Keratinocyte (primary cell): ENCODE measurements around the gene ARL11. TPM values are rescaled to one million over a fixed set of nuclear protein-coding genes. Genes with fewer than 3 reads are reported as not detected.
A peak's percentile ranks its signal among the peaks of the same experiment; 100 is the strongest.

Experiments used
- DNase-seq: peaks from one replicate; pipeline ENCODE4 v3.0.0-alpha.2; 2011; ENCODE audit warnings: low read depth, missing footprints, low spot score
- FAIRE-seq: peaks from 2 replicates; lab custom pipeline; 2011; peaks lifted over from hg19 to GRCh38; lab: Jason Lieb, UNC
- H2AFZ ChIP-seq: 2 replicates; pipeline ENCODE4 v1.6.0; 2012; ENCODE audit warnings: low read length, control low read depth, inconsistent platforms; ENCODE audit not compliant: control insufficient read depth
- H3K27ac ChIP-seq: 2 replicates; pipeline ENCODE4 v1.5.1; 2011; ENCODE audit warnings: low read length; ENCODE audit not compliant: control insufficient read depth, insufficient read depth
- H3K27me3 ChIP-seq: 3 replicates; pipeline ENCODE4 v1.6.0; 2011; ENCODE audit warnings: low read length; ENCODE audit not compliant: control insufficient read depth, insufficient read depth; ENCODE audit errors: extremely low read depth
- H3K36me3 ChIP-seq, 2 experiments: 2 replicates in 1 of 2; 3 replicates in 1 of 2; pipeline ENCODE4 v1.5.1; 2011; ENCODE audit warnings: low read length in 2 of 2, mild to moderate bottlenecking in 1 of 2; ENCODE audit not compliant: control insufficient read depth in 2 of 2, insufficient read depth in 2 of 2; ENCODE audit errors: extremely low read depth in 1 of 2
- H3K4me1 ChIP-seq: 3 replicates; pipeline ENCODE4 v1.5.1; 2011; ENCODE audit warnings: low read length; ENCODE audit not compliant: control insufficient read depth, insufficient read depth; ENCODE audit errors: extremely low read depth
- H3K4me2 ChIP-seq: 3 replicates; pipeline ENCODE4 v1.6.0; 2011; ENCODE audit warnings: low read depth, low read length; ENCODE audit not compliant: control insufficient read depth, insufficient read depth; ENCODE audit errors: extremely low read depth
- H3K4me3 ChIP-seq, 3 experiments: fragments of 200-600 bp in 1 of 3; sonication (generic) in 1 of 3; 2 replicates in 2 of 3; 3 replicates in 1 of 3; pipeline ENCODE4 v1.5.1; 2011 to 2016; ENCODE audit warnings: low read length in 3 of 3, mild to moderate bottlenecking in 3 of 3, control low read depth in 2 of 3, inconsistent platforms in 1 of 3, low read depth in 1 of 3, mixed read lengths in 1 of 3, mixed run types in 1 of 3, moderate library complexity in 1 of 3; ENCODE audit not compliant: control insufficient read depth in 2 of 3, insufficient read depth in 2 of 3; ENCODE audit errors: extremely low read depth in 1 of 3
- H3K79me2 ChIP-seq: 2 replicates; pipeline ENCODE4 v1.6.0; 2012; ENCODE audit warnings: low read length; ENCODE audit not compliant: control insufficient read depth, insufficient read depth
- H3K9ac ChIP-seq: 3 replicates; pipeline ENCODE4 v1.6.0; 2011; ENCODE audit warnings: low read length; ENCODE audit not compliant: control insufficient read depth, insufficient read depth; ENCODE audit errors: extremely low read depth
- H3K9me1 ChIP-seq: 3 replicates; pipeline ENCODE4 v1.6.0; 2011; ENCODE audit warnings: low read length; ENCODE audit not compliant: control insufficient read depth, insufficient read depth; ENCODE audit errors: extremely low read depth
- H3K9me3 ChIP-seq: 2 replicates; pipeline ENCODE4 v1.5.1; 2012; ENCODE audit warnings: low read depth, low read length; ENCODE audit not compliant: control insufficient read depth
- H4K20me1 ChIP-seq: 3 replicates; pipeline ENCODE4 v1.6.0; 2011; ENCODE audit warnings: low read length; ENCODE audit not compliant: control insufficient read depth, insufficient read depth; ENCODE audit errors: extremely low read depth
- CTCF ChIP-seq, 3 experiments: IDR thresholded peaks in 1 of 3; conservative IDR thresholded peaks in 1 of 3; optimal IDR thresholded peaks in 1 of 3; 2 replicates in 2 of 3; 3 replicates in 1 of 3; pipeline versions ENCODE3 to v1.5.1; 2011; ENCODE audit warnings: low read length in 3 of 3, mild to moderate bottlenecking in 3 of 3, moderate library complexity in 2 of 3, control low read depth in 1 of 3, inconsistent platforms in 1 of 3; ENCODE audit not compliant: insufficient read depth in 2 of 3; ENCODE audit errors: extremely low read depth in 1 of 3
- EZH2 ChIP-seq: IDR thresholded peaks from one replicate; pipeline ENCODE4 v1.6.1; 2012; ENCODE audit warnings: inconsistent platforms, mild to moderate bottlenecking, low read length, moderate library complexity
- dilution Hi-C: fragments of 300-500 bp; cut with MboI; formaldehyde crosslinking; loops from one replicate; pipeline ENCODE4 v1.7.0; 2020; ENCODE audit warnings: low sequenced_read_pairs; ENCODE audit not compliant: extremely low pct_ligation_motif_present
- polyA plus RNA-seq, 5 experiments: library from polyadenylated mRNA; depleted of rRNA in 3 of 5; stranded (reverse) in 3 of 5; stranded (forward) in 1 of 5; unstranded in 1 of 5; fragments of >200 nt; gene quantifications; 1 replicate in 1 of 5; 2 replicates in 3 of 5; 3 replicates in 1 of 5; pipeline versions ENCODE4 v1.2.1 to v1.2.3, GENCODE V29; 2011 to 2012; ENCODE audit warnings: missing spikeins in 2 of 5, low read depth in 1 of 5, low replicate concordance in 1 of 5

The ARL11 gene
- polyA plus RNA-seq, 1 donor (not counting 4 experiments of a cell fraction or from before 2014, with no cell fraction given), result 0.55 TPM

GRCh38 chr13:49604570-49604969, 23.7 kb upstream of the ARL11 start:
- no peaks in the 10 kb centered on the region for H3K9me1 ChIP-seq
- no peaks in the 10 kb centered on the region for H3K4me1 ChIP-seq
- FAIRE-seq (no peak), DNase-seq (no peak)
- H3K27me3 ChIP-seq, result no peaks in the 10 kb centered on the region
- H3K4me3 ChIP-seq, result no peak overlapping the region
- H3K9ac ChIP-seq, result no peak overlapping the region
- no peak overlapping the region for H3K4me2 ChIP-seq
- H2AFZ ChIP-seq, result no peak overlapping the region
- H4K20me1 ChIP-seq, result no peaks in the 10 kb centered on the region
- TF ChIP-seq CTCF (optimal IDR thresholded peaks at IDR 0.05 in 1 of 3, IDR thresholded peaks at IDR 0.05 in 1 of 3, conservative IDR thresholded peaks at IDR 0.05 in 1 of 3; ENCODE audit: extremely low read depth in 1 of 3, insufficient read depth in 2 of 3, low read length in 3 of 3) (no peak), EZH2 (no peak)
- H3K27ac ChIP-seq, result no peak overlapping the region
- no peaks in the 10 kb centered on the region for H3K36me3 ChIP-seq
- dilution Hi-C loops, result no loop called here
- H3K79me2 ChIP-seq, result no peaks in the 10 kb centered on the region
- no peaks in the 10 kb centered on the region for H3K9me3 ChIP-seq

GRCh38 chr13:49606747-49607648, 21.3 kb upstream of the ARL11 start:
- no peaks in the 10 kb centered on the region for H3K9me1 ChIP-seq
- no peaks in the 10 kb centered on the region for H3K27me3 ChIP-seq
- DNase-seq, result no peak
- TF ChIP-seq CTCF (optimal IDR thresholded peaks at IDR 0.05 in 1 of 3, IDR thresholded peaks at IDR 0.05 in 1 of 3, conservative IDR thresholded peaks at IDR 0.05 in 1 of 3; ENCODE audit: extremely low read depth in 1 of 3, insufficient read depth in 2 of 3, low read length in 3 of 3) (peak; percentile 77 to 98 (median 87)), EZH2 (no peak)
- peak overlapping the region; percentile 92 for H2AFZ ChIP-seq
- H3K36me3 ChIP-seq, result no peaks in the 10 kb centered on the region
- peak; percentile 90 for FAIRE-seq
- peak overlapping the region; percentile 11 to 53 (median 45) for H3K4me3 ChIP-seq
- H3K27ac ChIP-seq, result no peak overlapping the region
- dilution Hi-C loops, result no loop called here
- no peaks in the 10 kb centered on the region for H3K79me2 ChIP-seq
- H3K9ac ChIP-seq, result peak overlapping the region; percentile 33
- H3K9me3 ChIP-seq, result no peaks in the 10 kb centered on the region
- H4K20me1 ChIP-seq, result no peaks in the 10 kb centered on the region
- peak overlapping the region; percentile 88 for H3K4me2 ChIP-seq
- no peaks in the 10 kb centered on the region for H3K4me1 ChIP-seq
